ENCODE measurements around the gene MYOCOS.
"Not testable (repeated sequence)": the region's sequence is repeated elsewhere in the genome, so short reads cannot be mapped to it uniquely, and the experiment has no call there.

MYOCOS gene

GRCh38 chr1:171610385-171610784 lies 11.7 kb upstream of the MYOCOS start:
- H3K27ac Mint-ChIP-seq = no peak overlapping the region
- H3K4me3 Mint-ChIP-seq = no peak overlapping the region
- DNase-seq (no peak), ATAC-seq (no peak)
- no peaks in the 10 kb centered on the region for H3K4me1 Mint-ChIP-seq
- H3K27me3 Mint-ChIP-seq = no peaks in the 10 kb centered on the region
- no peaks in the 10 kb centered on the region for H3K9me3 Mint-ChIP-seq

- H3K27me3 Mint-ChIP-seq = no peaks in the 10 kb centered on the region
- no peak overlapping the region for H3K4me3 Mint-ChIP-seq
- H3K27ac Mint-ChIP-seq = no peak overlapping the region
- no peaks in the 10 kb centered on the region for H3K9me3 Mint-ChIP-seq
- DNase-seq (no peak), ATAC-seq (no peak)
- no peaks in the 10 kb centered on the region for H3K4me1 Mint-ChIP-seq
Observed at GRCh38 chr1:171611306-171611705, 10.7 kb upstream of the MYOCOS start.

GRCh38 chr1:171613282-171613681 lies 8.8 kb upstream of the MYOCOS start:
- H3K9me3 Mint-ChIP-seq = no peaks in the 10 kb centered on the region
- no peak for ATAC-seq
- no peak overlapping the region for H3K27ac Mint-ChIP-seq
- no peaks in the 10 kb centered on the region for H3K4me1 Mint-ChIP-seq
- no peak for DNase-seq
- no peaks in the 10 kb centered on the region for H3K27me3 Mint-ChIP-seq
- no peak overlapping the region for H3K4me3 Mint-ChIP-seq

DNA sequence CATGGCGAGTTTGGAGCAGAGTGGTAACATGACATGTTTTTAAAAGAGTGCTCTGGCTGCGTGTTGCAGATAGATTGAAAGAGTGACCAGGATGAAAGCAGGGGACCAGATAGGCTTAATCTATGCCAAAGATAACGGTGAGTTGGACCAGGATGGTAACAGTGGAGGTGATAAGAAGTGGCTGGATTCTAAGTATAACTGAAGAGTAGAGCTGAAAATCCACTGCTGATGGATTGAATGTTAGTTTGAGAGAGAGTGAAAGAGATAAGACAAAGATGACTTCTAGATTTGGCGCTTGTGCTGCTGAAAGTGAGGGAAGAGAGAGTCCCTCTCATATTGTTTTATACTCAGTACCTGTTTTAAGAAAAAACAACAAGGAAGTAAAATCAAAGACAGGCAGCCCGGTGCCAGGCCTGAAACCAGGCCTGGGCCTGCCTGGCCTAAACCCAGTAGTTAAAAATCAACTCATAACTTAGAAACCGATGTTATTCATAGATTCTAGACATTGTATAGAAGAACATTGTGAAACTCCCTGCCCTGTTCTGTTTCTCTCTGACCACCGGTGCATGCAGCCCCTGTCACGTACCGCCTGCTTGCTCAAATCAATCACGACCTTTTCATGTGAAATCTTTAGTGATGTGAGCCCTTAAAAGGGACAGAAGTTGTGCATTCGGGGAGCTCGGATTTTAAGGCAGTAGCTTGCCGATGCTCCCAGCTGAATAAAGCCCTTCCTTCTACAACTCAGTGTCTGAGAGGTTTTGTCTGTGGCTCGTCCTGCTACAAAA lies 6.7 kb upstream of the MYOCOS start:
- not testable (repeated sequence) for H3K4me1 Mint-ChIP-seq, H3K4me3 Mint-ChIP-seq, ATAC-seq, H3K9me3 Mint-ChIP-seq, DNase-seq, H3K27me3 Mint-ChIP-seq, H3K27ac Mint-ChIP-seq

GRCh38 chr1:171616586-171616985 lies 5.5 kb upstream of the MYOCOS start:
- Mint-ChIP-seq H3K27me3 (no peaks in the 10 kb centered on the region), H3K4me3 (no peak overlapping the region), H3K4me1 (no peaks in the 10 kb centered on the region), H3K9me3 (no peaks in the 10 kb centered on the region), H3K27ac (no peak overlapping the region)
- no peak for DNase-seq
- ATAC-seq = no peak

DNA sequence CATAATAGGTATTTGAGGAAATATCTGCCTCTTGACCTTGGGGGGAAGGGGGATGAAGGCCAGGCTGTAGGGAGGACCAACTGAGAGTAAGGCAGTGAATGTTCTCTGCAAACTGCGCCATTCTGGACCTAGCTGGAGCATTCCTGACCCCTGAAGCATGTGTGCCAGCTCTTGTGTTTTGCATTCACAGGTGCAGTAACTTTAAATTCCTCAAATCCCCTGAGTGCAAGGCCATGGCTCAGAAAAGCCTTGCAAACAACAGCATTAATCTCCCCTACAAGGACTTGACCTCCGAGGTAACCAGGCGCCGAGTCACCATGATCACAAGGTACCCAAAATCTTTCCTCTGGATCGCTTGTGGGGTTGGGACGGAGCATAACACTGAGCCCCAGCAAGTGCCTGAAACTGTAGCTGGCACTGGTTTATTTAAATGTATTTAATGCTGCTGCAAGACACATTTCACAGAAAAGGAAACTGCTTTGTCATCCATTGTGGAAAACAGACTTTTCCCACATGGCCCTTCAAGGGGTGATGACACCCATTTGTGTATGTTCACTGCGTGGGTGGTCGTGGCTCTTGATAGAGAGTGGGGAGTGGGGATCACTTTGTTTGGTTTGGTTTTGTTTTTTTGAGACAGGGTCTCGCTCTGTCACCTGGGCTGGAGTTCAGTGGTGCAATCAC lies 1.7 kb downstream of the MYOCOS start:
- ATAC-seq (no peak), DNase-seq (no peak)
- no peak overlapping the region for H3K4me3 Mint-ChIP-seq
- H3K9me3 Mint-ChIP-seq = no peaks in the 10 kb centered on the region
- H3K4me1 Mint-ChIP-seq = no peaks in the 10 kb centered on the region
- no peak overlapping the region for H3K27ac Mint-ChIP-seq
- H3K27me3 Mint-ChIP-seq = peaks cover 7% of the 10 kb centered on the region

GRCh38 chr1:171625225-171625624 lies 3.2 kb downstream of the MYOCOS start:
- Mint-ChIP-seq H3K4me3 (no peak overlapping the region), H3K4me1 (no peaks in the 10 kb centered on the region), H3K27me3 (peaks cover 18% of the 10 kb centered on the region), H3K27ac (no peak overlapping the region), H3K9me3 (no peaks in the 10 kb centered on the region)
- DNase-seq = no peak
- ATAC-seq = no peak

DNA sequence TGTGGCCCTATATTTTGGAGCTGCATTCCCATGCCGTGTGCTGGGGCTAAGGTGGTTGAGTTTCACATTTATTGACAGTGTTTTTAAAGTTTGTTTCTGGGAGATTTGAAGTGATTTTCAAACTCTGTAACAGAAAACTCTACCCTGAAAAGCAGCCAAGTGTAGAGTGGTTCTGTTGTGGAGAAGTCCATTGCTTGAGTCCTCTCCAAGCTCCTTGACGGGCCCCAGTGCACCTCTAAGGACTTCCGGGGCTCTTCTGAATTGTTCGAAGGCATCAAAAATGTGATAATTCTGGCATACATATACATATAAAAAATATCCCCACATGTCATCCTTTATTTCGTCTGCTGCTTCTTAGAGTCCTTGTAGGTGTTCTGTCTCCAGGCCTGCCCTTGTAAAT lies 5.0 kb downstream of the MYOCOS start:
- Mint-ChIP-seq H3K9me3 (no peaks in the 10 kb centered on the region), H3K4me3 (no peak overlapping the region), H3K27me3 (peaks cover 24% of the 10 kb centered on the region), H3K4me1 (no peaks in the 10 kb centered on the region), H3K27ac (no peak overlapping the region)
- ATAC-seq (no peak), DNase-seq (no peak)

DNA sequence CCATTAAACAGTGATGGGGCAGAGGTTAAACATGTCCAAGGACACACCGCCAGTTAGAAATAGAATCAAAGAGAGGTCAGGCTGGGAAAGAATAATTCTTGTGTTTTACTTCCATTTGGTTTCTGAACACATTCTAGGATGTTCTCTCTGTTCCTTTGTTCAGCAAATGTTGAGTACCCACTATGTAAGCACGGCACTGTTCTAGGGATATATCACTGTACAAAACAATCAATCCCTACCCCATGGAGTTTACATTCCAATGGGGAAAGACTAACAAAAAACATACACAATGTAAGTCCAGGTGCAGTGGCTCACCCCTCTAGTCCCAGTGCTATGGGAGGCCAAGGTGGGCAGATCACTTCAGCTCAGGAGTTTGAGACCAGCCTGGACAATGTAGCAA lies 6.2 kb downstream of the MYOCOS start:
- DNase-seq = no peak
- H3K9me3 Mint-ChIP-seq = no peaks in the 10 kb centered on the region
- H3K27ac Mint-ChIP-seq = peak overlapping the region in 1 of 2 donors; percentile 10
- H3K27me3 Mint-ChIP-seq = peaks cover 24% of the 10 kb centered on the region
- H3K4me1 Mint-ChIP-seq = no peaks in the 10 kb centered on the region
- H3K4me3 Mint-ChIP-seq = no peak overlapping the region
- ATAC-seq = no peak

DNA sequence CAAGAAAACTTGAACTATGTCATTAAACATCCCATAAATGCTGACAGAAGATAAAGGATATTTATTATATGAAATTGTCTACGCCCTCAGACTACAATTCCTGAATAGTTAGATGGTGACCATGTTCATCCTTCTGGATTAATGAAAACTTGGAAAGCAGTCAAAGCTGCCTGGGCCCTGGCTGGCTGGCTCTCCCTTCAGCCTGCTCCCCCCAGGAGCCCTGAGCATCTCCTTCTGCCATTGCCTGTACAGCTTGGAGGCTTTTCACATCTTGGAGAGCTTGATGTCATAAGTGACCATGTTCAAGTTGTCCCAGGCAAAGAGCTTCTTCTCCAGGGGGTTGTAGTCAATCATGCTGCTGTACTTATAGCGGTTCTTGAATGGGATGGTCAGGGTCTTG lies 13.6 kb downstream of the MYOCOS start:
- H3K4me1 Mint-ChIP-seq = no peaks in the 10 kb centered on the region
- H3K27ac Mint-ChIP-seq = no peak overlapping the region
- H3K9me3 Mint-ChIP-seq = no peaks in the 10 kb centered on the region
- no peak for ATAC-seq
- H3K4me3 Mint-ChIP-seq = no peak overlapping the region
- no peak for DNase-seq
- H3K27me3 Mint-ChIP-seq = peaks cover 2% of the 10 kb centered on the region

- Mint-ChIP-seq H3K27me3 (peaks cover 3% of the 10 kb centered on the region), H3K9me3 (no peaks in the 10 kb centered on the region), H3K27ac (no peak overlapping the region), H3K4me1 (no peaks in the 10 kb centered on the region), H3K4me3 (no peak overlapping the region)
- DNase-seq = no peak
- no peak for ATAC-seq
Observed at GRCh38 chr1:171636141-171636540, 14.1 kb downstream of the MYOCOS start.

DNA sequence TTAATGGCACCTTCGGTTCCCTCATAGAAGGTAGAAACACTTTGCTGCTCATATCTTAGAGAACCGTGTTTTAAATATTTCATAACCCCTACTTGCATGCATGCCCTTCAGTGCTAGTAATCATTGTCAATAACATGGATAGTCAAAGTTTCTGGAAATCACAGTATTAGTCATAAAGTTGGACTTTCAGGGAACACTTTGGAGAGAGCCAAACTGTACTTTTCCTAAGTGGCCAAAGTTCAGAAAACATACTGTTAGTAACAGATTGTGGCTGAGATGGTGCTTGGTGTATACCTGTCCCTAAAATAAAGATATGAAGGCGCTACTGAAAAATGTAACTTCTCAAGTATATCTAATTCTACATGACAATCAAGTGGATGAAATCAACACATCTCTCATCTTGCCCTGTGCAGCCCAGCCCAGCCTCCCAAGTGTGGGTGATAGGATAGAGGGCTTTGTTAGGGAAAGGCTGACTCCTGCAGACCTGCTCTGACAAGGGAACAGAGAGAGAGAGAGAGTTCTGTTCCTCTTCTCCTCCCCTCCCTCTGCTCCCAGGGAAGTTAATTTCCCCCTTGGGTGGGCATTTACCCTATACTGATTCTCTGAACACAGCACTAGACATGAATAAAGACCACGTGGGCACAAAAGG lies 16.0 kb downstream of the MYOCOS start:
- Mint-ChIP-seq H3K4me1 (no peaks in the 10 kb centered on the region), H3K27ac (peak overlapping the region in 1 of 2 donors; percentile 12), H3K27me3 (peaks cover 13% of the 10 kb centered on the region), H3K9me3 (no peaks in the 10 kb centered on the region), H3K4me3 (no peak overlapping the region)
- ATAC-seq (no peak), DNase-seq (no peak)

- H3K4me1 Mint-ChIP-seq = peaks cover 7% of the 10 kb centered on the region
- DNase-seq (no peak), ATAC-seq (no peak)
- H3K9me3 Mint-ChIP-seq = no peaks in the 10 kb centered on the region
- H3K27me3 Mint-ChIP-seq = peaks cover 19% of the 10 kb centered on the region
- no peak overlapping the region for H3K27ac Mint-ChIP-seq
- H3K4me3 Mint-ChIP-seq = no peak overlapping the region
Observed at GRCh38 chr1:171640225-171640624, 18.2 kb downstream of the MYOCOS start.

DNA sequence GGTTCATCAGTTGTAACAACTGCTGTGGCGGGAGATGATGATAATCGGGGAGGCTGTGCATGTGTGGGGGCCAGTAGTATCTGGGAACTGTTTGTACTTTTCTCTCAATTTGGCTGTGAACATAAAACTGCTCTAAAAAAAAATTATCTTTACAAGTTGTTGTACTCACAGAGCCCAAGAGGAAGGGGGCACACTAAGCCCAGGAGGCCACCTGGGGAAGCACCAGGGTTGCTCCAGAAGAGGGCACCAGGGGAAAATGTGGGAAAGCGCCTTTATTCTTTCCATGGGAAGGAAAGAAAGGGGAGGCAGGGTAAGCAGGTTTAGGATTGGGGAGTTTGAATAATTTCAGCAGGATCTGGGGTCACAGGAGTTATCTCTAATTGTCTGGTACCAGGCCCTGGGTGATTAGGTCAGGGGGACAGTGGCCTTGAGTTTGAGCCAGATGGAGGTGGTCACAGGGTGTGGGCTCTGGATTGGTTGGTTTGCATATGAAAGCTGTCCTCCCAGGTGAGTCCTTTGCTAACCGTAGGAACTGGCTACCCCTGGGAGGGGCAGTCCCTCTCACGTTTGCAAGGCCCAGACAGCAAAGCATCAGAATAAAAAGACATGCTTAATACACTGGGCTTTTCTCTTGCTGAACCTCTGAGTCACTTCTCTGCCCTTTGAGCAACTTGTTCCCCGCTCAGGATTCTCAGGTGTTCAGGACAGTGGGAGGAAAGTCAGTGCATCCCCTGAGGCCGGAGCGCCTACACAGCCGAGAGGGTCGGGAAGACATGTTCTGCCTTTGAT lies 19.2 kb downstream of the MYOCOS start:
- ATAC-seq (no peak), DNase-seq (no peak)
- H3K9me3 Mint-ChIP-seq = no peaks in the 10 kb centered on the region
- peaks cover 24% of the 10 kb centered on the region for H3K27me3 Mint-ChIP-seq
- peak overlapping the region in 1 of 2 donors; percentile 68 for H3K27ac Mint-ChIP-seq
- peaks cover 13% of the 10 kb centered on the region for H3K4me1 Mint-ChIP-seq
- H3K4me3 Mint-ChIP-seq = no peak overlapping the region

DNA sequence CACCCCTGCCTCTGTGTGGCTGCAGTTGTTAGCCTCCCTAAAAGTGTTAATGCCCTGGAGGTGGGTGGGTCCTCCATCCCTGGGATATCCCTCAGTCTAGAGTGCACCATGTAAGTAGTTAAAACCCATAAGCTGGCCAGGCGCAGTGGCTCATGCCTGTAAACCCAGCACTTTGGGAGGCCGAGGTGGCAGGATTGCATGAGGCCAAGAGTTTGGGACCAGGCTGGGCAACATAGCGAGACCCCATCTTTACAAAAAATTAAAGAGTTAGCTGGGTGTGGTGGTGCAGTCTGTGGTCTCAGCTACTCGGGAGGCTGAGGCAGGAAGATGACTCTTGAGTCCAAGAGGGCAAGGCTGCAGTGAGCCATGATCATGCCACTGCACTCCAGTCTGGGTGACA lies 20.2 kb downstream of the MYOCOS start:
- Mint-ChIP-seq H3K27me3 (peaks cover 24% of the 10 kb centered on the region), H3K4me1 (peaks cover 13% of the 10 kb centered on the region), H3K4me3 (no peak overlapping the region), H3K9me3 (no peaks in the 10 kb centered on the region), H3K27ac (no peak overlapping the region)
- DNase-seq (no peak), ATAC-seq (no peak)

Data from stimulated activated naive CD8-positive, alpha-beta T cell treated with anti-CD3 and anti-CD28 coated beads, Interleukin-15, amount 100 ng/mL, for 72 hours (primary cell).